OCI-LY3 (cell line): ENCODE measurements around the gene AHNAK2.

Experiments
- H2AFZ ChIP-seq: fragments of 200-600, 300-600 bp; shearing (Covaris generic); 2 replicates; pipeline ENCODE4 v1.6.0; 2014; ENCODE audit warnings: antibody characterized with exemption, low read depth, low read length
- H3K27ac ChIP-seq: fragments of 200-600, 300-600 bp; sonication (generic); 2 replicates; pipeline ENCODE4 v1.5.1; 2014; ENCODE audit warnings: mild to moderate bottlenecking, low read length, moderate library complexity, mixed read lengths
- H3K27me3 ChIP-seq: fragments of 200-600, 300-600 bp; sonication (generic); 2 replicates; pipeline ENCODE4 v1.6.1; 2014; ENCODE audit warnings: low read depth, low read length, mixed read lengths
- H3K36me3 ChIP-seq: fragments of 200-600, 300-600 bp; sonication (generic); replicated peaks from 2 replicates; pipeline ENCODE3; 2014; ENCODE audit warnings: low read depth, low read length, mixed read lengths
- H3K4me1 ChIP-seq: fragments of 300-600, 200-600 bp; sonication (generic); 2 replicates; pipeline ENCODE4 v1.6.1; 2014; ENCODE audit warnings: low read length, mixed read lengths
- H3K4me2 ChIP-seq: fragments of 200-600, 300-600 bp; sonication (generic); 2 replicates; pipeline ENCODE4 v1.6.1; 2014; ENCODE audit warnings: low read length, mixed read lengths
- H3K4me3 ChIP-seq: fragments of 300-600, 200-600 bp; sonication (generic); 2 replicates; pipeline ENCODE4 v1.5.1; 2014; ENCODE audit warnings: antibody characterized with exemption, mild to moderate bottlenecking, low read length, moderate library complexity
- H3K79me2 ChIP-seq: fragments of 300-600, 200-600 bp; shearing (Covaris generic); 2 replicates; pipeline ENCODE4 v1.6.1; 2014; ENCODE audit warnings: mild to moderate bottlenecking, low read length, mixed read lengths
- H3K9ac ChIP-seq: fragments of 300-600, 200-600 bp; shearing (Covaris generic); 2 replicates; pipeline ENCODE4 v1.6.0; 2014; ENCODE audit warnings: mild to moderate bottlenecking, low read length, moderate library complexity
- H3K9me3 ChIP-seq: fragments of 200-600, 300-600 bp; shearing (Covaris generic); 2 replicates; pipeline ENCODE4 v1.6.1; 2014; ENCODE audit warnings: low read length, mixed read lengths; ENCODE audit not compliant: insufficient read depth
- H4K20me1 ChIP-seq: fragments of 200-600, 300-600 bp; sonication (generic); 2 replicates; pipeline ENCODE4 v1.6.1; 2016; ENCODE audit warnings: low read length, mixed read lengths; ENCODE audit not compliant: insufficient read depth
- EZH2phosphoT487 ChIP-seq: fragments of 200-600 bp; shearing (Covaris generic); IDR thresholded peaks from 2 replicates; pipeline ENCODE4 v1.6.1; 2018; ENCODE audit warnings: antibody characterized with exemption, mixed run types, low read depth
- TF ChIP-seq, protein P1 (sequence below): fragments of 200-600, 300-600 bp; sonication (generic); IDR thresholded peaks from 2 replicates; pipeline ENCODE4 v1.5.1; 2014; ENCODE audit warnings: antibody characterized with exemption, low read length, low read depth

AHNAK2 gene

DNA sequence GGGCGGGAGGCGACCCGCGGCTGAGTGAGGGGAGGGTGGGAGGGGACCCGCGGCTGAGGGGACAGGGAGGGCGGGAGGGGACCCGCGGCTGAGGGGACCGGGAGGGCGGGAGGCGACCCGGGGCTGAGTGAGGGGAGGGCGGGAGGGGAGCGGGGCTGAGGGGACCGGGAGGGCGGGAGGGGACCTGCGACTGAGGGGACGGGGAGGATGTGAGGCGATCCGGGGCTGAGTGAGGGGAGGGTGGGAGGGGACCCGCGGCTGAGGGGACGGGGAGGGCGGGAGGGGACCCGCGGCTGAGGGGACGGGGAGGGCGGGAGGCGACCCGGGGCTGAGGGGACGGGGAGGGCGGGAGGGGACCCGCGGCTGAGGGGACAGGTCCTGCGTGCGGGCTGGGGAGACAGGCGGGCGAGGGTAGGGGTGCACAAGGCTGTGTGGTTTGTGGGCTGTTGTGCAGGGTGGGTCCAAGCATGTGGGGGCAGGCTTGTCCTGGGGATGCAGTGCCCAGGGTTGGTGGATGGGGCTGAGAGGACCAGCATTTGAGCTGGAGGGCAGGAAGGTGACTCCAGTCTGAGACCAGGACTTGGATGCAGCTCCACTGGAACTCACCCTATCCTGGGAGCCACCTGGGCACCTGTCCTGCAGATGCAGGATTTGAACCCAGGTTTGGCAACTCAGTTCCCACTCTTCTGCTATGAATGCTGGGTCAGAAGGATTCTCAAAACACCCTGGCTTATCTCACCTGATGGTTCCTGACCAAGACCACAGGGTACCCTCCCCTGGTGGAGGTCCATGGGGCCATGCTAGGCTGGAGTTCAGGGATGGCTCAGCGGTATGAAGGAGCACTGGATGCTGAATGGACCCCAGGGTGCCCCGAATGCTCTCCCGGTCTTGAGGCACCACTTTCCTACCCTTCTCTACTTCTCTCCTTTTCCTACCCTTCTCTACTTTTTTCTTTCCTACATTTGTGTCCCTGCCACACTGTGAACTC, 44.1 kb downstream of the AHNAK2 start:
- H4K20me1 ChIP-seq = peaks cover 25% of the 10 kb centered on the region
- no peaks in the 10 kb centered on the region for H3K9me3 ChIP-seq
- H3K27ac ChIP-seq = no peak overlapping the region
- H3K9ac ChIP-seq = no peak overlapping the region
- H3K4me2 ChIP-seq = no peak overlapping the region
- H3K79me2 ChIP-seq = no peaks in the 10 kb centered on the region
- H3K4me3 ChIP-seq = no peak overlapping the region
- H3K27me3 ChIP-seq = peaks cover 22% of the 10 kb centered on the region
- H3K36me3 ChIP-seq = peaks cover 32% of the 10 kb centered on the region
- TF ChIP-seq EZH2phosphoT487 = no peak
- TF ChIP-seq, protein P1, sequence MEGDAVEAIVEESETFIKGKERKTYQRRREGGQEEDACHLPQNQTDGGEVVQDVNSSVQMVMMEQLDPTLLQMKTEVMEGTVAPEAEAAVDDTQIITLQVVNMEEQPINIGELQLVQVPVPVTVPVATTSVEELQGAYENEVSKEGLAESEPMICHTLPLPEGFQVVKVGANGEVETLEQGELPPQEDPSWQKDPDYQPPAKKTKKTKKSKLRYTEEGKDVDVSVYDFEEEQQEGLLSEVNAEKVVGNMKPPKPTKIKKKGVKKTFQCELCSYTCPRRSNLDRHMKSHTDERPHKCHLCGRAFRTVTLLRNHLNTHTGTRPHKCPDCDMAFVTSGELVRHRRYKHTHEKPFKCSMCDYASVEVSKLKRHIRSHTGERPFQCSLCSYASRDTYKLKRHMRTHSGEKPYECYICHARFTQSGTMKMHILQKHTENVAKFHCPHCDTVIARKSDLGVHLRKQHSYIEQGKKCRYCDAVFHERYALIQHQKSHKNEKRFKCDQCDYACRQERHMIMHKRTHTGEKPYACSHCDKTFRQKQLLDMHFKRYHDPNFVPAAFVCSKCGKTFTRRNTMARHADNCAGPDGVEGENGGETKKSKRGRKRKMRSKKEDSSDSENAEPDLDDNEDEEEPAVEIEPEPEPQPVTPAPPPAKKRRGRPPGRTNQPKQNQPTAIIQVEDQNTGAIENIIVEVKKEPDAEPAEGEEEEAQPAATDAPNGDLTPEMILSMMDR = no peak
- no peak overlapping the region for H2AFZ ChIP-seq
- H3K4me1 ChIP-seq = 0 out of 2 replicates have a peak, but pooled peaks cover 6% of the 10 kb centered on the region

DNA sequence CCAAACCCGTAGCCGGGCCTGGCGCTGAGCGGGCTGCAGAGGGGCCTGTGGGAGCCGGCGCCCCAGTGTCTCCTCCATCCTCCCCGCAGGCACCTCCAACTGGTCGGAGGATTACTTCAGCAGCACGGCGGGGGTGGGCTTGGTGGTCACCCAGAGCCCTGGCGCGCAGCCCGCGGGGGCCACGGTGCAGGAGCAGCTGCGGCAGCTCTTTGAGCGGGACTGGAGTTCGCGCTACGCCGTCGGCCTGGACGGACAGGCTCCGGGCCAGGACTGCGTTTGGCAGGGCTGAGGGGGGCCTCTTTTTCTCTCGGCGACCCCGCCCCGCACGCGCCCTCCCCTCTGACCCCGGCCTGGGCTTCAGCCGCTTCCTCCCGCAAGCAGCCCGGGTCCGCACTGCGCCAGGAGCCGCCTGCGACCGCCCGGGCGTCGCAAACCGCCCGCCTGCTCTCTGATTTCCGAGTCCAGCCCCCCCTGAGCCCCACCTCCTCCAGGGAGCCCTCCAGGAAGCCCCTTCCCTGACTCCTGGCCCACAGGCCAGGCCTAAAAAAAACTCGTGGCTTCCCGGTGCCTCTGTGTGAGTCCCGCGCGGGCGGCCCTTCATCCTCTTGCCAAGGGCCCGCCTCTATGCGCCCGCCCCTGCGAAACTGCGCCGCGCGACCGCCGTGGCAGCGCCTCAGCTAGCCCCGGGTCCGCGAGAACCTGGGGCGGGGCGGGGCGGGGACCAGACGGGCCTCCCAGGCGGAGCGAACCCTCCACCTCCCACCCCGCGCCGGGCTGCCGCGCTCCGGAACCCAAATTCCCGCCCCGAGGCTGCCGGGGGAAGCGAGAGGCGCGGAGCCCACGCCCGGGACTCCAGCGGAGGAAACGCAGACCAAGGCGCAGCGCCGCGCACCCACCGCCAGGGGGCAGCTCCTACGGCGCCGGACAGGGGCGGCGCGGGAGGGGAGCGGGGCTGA, 45.2 kb downstream of the AHNAK2 start:
- peaks cover 43% of the 10 kb centered on the region for H3K36me3 ChIP-seq
- peaks cover 11% of the 10 kb centered on the region for H3K27me3 ChIP-seq
- H3K4me2 ChIP-seq = peak overlapping the region; percentile 47
- no peaks in the 10 kb centered on the region for H3K9me3 ChIP-seq
- TF ChIP-seq, protein P1 = peak; percentile 42
- TF ChIP-seq EZH2phosphoT487 = no peak
- peaks cover 36% of the 10 kb centered on the region for H4K20me1 ChIP-seq
- H3K9ac ChIP-seq = no peak overlapping the region
- peaks cover 11% of the 10 kb centered on the region for H3K4me1 ChIP-seq
- no peak overlapping the region for H2AFZ ChIP-seq
- peak overlapping the region; percentile 31 for H3K4me3 ChIP-seq
- H3K27ac ChIP-seq = no peak overlapping the region
- H3K79me2 ChIP-seq = peaks cover 9% of the 10 kb centered on the region

DNA sequence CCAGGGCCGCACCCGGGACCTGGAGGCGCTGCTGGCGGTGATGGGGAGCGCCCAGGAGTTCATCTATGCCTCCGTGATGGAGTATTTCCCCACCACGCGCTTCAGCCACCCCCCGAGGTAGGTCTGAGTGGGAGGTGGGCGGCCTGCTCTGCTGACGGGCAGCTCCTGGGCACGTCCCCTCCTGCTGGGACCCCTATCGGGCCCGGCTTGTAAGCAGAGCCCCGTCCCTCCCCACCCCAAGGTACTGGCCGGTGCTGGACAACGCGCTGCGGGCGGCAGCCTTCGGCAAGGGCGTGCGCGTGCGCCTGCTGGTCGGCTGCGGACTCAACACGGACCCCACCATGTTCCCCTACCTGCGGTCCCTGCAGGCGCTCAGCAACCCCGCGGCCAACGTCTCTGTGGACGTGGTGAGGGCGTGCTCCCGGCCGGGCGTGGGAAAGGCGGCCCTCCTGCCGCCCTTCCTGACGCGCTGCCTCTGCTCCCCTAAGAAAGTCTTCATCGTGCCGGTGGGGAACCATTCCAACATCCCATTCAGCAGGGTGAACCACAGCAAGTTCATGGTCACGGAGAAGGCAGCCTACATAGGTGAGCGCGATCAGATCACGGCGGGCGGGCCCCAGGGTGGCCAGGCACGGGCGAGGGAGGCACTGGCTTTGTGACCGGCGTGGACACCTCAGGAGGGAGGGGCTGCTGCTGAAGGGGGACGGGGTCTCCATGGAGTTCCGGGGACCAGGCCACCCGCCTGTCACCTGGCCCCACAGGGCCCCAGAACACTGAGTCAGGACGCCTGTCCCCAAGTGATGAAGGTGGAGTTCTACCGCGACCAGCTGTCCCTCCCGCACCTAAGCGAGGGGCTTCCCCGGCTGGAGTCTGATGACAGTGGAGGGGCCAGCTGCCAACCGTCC, 46.2 kb downstream of the AHNAK2 start:
- peaks cover 52% of the 10 kb centered on the region for H3K36me3 ChIP-seq
- peaks cover 20% of the 10 kb centered on the region for H3K4me1 ChIP-seq
- H4K20me1 ChIP-seq = peaks cover 41% of the 10 kb centered on the region
- TF ChIP-seq, protein P1 = no peak
- TF ChIP-seq EZH2phosphoT487 = no peak
- peaks cover 18% of the 10 kb centered on the region for H3K79me2 ChIP-seq
- no peak overlapping the region for H2AFZ ChIP-seq
- H3K9me3 ChIP-seq = no peaks in the 10 kb centered on the region
- peaks cover 2% of the 10 kb centered on the region for H3K27me3 ChIP-seq
- H3K27ac ChIP-seq = no peak overlapping the region
- no peak overlapping the region for H3K4me3 ChIP-seq
- no peak overlapping the region for H3K9ac ChIP-seq
- H3K4me2 ChIP-seq = no peak overlapping the region
